Measurements from ENCODE around the gene PHLDB1. TPM values are rescaled to one million over a fixed set of nuclear protein-coding genes. Genes with fewer than 3 reads are reported as not detected.

PHLDB1 gene
- total and polyA plus RNA-seq, 2 of the 8 experiments (the other 6 are each of a cell fraction or from before 2014, with no cell fraction given) = 53.9 to 74.8 TPM

DNA sequence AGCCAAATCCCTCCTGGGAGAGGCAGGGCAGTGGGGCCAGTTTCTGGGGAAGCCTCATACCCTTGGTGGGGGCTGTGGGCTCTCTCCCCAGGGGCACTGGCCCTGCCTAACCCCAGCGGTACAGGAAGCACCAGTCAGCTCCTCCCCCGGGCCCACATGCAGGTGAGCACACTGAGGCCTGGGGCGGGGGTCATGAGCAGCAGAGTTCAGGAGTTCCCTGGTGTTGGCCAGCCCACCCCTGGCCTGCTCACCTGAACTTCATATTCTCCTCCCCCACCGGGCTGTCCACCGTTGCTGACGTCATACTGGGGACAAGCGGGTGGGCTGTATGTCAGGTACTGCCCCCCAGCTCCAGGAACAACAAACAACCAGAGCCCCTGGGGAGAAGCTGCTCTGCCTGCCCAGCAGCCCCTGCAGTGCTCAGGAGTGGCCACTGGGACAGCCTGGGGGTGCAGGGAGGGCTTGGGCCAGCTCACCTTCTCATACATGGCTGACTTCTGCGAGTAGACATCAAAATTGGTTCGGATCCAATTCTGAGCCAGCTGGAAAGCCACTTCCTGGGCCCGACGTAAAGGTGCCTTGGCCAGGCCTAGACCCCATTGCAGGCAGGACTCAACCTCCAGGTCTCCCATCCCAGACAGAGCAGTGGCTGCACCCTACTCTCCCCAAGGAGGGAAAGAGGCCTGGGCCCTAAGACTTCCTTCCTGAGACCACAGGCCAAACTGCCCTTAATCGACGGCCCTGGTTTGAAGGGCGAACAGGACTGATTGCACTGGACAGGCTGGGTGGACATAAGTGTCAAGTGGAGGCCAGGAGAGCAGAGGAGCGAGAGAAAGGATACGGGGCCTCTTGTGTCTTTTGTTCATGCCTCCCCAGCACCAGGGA, 51.3 kb downstream of the PHLDB1 start:
- no peak overlapping the region for H2AK5ac ChIP-seq (ENCODE audit: low read depth, low read length)
- H3K4me1 ChIP-seq (replicated peaks in 1 of 4; ENCODE audit: control insufficient read depth in 3 of 4, insufficient read depth in 4 of 4, low read length in 3 of 4) = peaks cover 0 to 27% (median 22%) of the 10 kb centered on the region in 4 experiments; a peak in 6 of 7 replicates
- no peak overlapping the region for H2BK120ac ChIP-seq (replicated peaks; ENCODE audit: low read depth, low read length)
- FAIRE-seq (no peak), DNase-seq (ENCODE audit: low read depth in 1 of 2, low spot score in 2 of 2) (no peak)
- H3K79me2 ChIP-seq (ENCODE audit: control insufficient read depth in 1 of 2, insufficient read depth in 2 of 2, low read length in 2 of 2) = no peaks in the 10 kb centered on the region
- no peak overlapping the region for H4K91ac ChIP-seq (replicated peaks; ENCODE audit: insufficient read length, low read length)
- H3K27ac ChIP-seq (ENCODE audit: low read depth, low read length) = 0 out of 2 replicates have a peak overlapping the region, but pooled peaks have one; percentile 12
- no peak overlapping the region for H4K8ac ChIP-seq (ENCODE audit: extremely low read depth, insufficient read depth, low read length)
- no peaks in the 10 kb centered on the region for H3K79me1 ChIP-seq (ENCODE audit: low read depth, low read length)
- no peaks in the 10 kb centered on the region for H3K27me3 ChIP-seq (replicated peaks in 1 of 4; ENCODE audit: control insufficient read depth in 3 of 4, extremely low read depth in 1 of 4, insufficient read depth in 3 of 4, low read length in 3 of 4)
- H3K23me2 ChIP-seq (ENCODE audit: low read depth, low read length) = no peaks in the 10 kb centered on the region; the same call in 1 of the 2 replicates
- ChIA-PET CTCF (ENCODE audit: partially characterized antibody) (interaction anchor here (0.7 to 8.5 kb wide), 29 partner anchors 10 to 319 kb away, joined by 3 to 89 read pairs (median 5); partner anchors contain the start of gene PHLDB1), POLR2A (ENCODE audit: partially characterized antibody) (interaction anchor here (0.6 to 16.1 kb wide), 18 partner anchors 9 to 254 kb away, joined by 3 to 271 read pairs (median 4); partner anchors contain the start of genes DDX6 and PHLDB1)
- TF ChIP-seq CREB1 (IDR thresholded peaks at IDR 0.05) (peak; percentile 54; the same call in 1 of the 2 replicates), SP1 (IDR thresholded peaks at IDR 0.05; ENCODE audit: low read depth, low read length) (no peak), POLR2A (IDR thresholded peaks at IDR 0.05; ENCODE audit: control extremely low read depth in 1 of 2, low read depth in 2 of 2, low read length in 2 of 2) (0 out of 3 replicates have a peak, but pooled peaks of 1 of the 2 experiments have one; percentile 6), EZH2 (IDR thresholded peaks at IDR 0.05; ENCODE audit: low read depth, low read length, severe bottlenecking) (no peak)
- TF ChIP-seq, protein P1, sequence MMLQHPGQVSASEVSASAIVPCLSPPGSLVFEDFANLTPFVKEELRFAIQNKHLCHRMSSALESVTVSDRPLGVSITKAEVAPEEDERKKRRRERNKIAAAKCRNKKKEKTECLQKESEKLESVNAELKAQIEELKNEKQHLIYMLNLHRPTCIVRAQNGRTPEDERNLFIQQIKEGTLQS (IDR thresholded peaks at IDR 0.05; ENCODE audit: insufficient read depth, low read depth, low read length) = no peak
- TF ChIP-seq, protein P2, sequence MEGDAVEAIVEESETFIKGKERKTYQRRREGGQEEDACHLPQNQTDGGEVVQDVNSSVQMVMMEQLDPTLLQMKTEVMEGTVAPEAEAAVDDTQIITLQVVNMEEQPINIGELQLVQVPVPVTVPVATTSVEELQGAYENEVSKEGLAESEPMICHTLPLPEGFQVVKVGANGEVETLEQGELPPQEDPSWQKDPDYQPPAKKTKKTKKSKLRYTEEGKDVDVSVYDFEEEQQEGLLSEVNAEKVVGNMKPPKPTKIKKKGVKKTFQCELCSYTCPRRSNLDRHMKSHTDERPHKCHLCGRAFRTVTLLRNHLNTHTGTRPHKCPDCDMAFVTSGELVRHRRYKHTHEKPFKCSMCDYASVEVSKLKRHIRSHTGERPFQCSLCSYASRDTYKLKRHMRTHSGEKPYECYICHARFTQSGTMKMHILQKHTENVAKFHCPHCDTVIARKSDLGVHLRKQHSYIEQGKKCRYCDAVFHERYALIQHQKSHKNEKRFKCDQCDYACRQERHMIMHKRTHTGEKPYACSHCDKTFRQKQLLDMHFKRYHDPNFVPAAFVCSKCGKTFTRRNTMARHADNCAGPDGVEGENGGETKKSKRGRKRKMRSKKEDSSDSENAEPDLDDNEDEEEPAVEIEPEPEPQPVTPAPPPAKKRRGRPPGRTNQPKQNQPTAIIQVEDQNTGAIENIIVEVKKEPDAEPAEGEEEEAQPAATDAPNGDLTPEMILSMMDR (IDR thresholded peaks at IDR 0.05; ENCODE audit: control extremely low read depth in 1 of 3, insufficient read depth in 1 of 3, low read depth in 1 of 3, low read length in 3 of 3) = peak in 2 of 3 experiments; percentile 1 to 27; a peak in 2 of 4 replicates
- peaks cover 0 to 13% (median 7%) of the 10 kb centered on the region in 4 experiments; a peak in 5 of 8 replicates for H3K36me3 ChIP-seq (ENCODE audit: control insufficient read depth in 2 of 4, insufficient read depth in 4 of 4, low read length in 3 of 4)
- WGBS, 2 experiments (ENCODE audit: extremely low coverage in 1 of 2, insufficient coverage in 1 of 2, insufficient read length in 1 of 2, insufficient replicate concordance in 2 of 2, low coverage in 1 of 2, low lambda C conversion rate in 2 of 2, missing lambda C conversion rate in 1 of 2) = 79% methylated on average over 14 of the region's 16 CpGs; no CpG with 5 or more reads in 1 of the 2 experiments
- no peak overlapping the region for H3K14ac ChIP-seq (ENCODE audit: insufficient read length)
- H4K5ac ChIP-seq (ENCODE audit: insufficient read length, low read depth, low read length) = no peak overlapping the region
- H4K20me1 ChIP-seq (replicated peaks in 1 of 2; ENCODE audit: control insufficient read depth in 1 of 2, insufficient read depth in 2 of 2, low read length in 2 of 2) = peaks cover 2 to 6% of the 10 kb centered on the region in 2 experiments
- 0 out of 2 replicates have a peak overlapping the region, but pooled peaks have one; percentile 40 for H2BK15ac ChIP-seq (ENCODE audit: low read length)
- H2BK12ac ChIP-seq (ENCODE audit: low read depth, low read length) = no peak overlapping the region
- H2BK5ac ChIP-seq (ENCODE audit: low read depth, low read length) = peak overlapping the region; percentile 75
- no peak overlapping the region; a peak in 1 of 7 replicates for H3K9ac ChIP-seq (replicated peaks in 1 of 4; ENCODE audit: extremely low read depth in 1 of 4, low read depth in 3 of 4, low read length in 3 of 4)
- H3K23ac ChIP-seq (ENCODE audit: insufficient read length) = no peak overlapping the region
- H2BK20ac ChIP-seq (ENCODE audit: low read length) = no peak overlapping the region
- no peak overlapping the region for H3K4me3 ChIP-seq (ENCODE audit: extremely low read depth in 1 of 4, insufficient read depth in 2 of 4, low read depth in 3 of 4, low read length in 4 of 4)
- no peak overlapping the region for H3K4ac ChIP-seq (replicated peaks; ENCODE audit: insufficient read length, low read depth, low read length)
- H3K9me3 ChIP-seq (ENCODE audit: insufficient read depth in 2 of 2, low read depth in 1 of 2, low read length in 1 of 2) = no peaks in the 10 kb centered on the region
- H3K4me2 ChIP-seq (ENCODE audit: insufficient read depth in 1 of 2, low read depth in 2 of 2, low read length in 2 of 2) = peak overlapping the region in 1 of 2 experiments; percentile 38; a peak in 2 of 4 replicates
- H3K56ac ChIP-seq (replicated peaks; ENCODE audit: insufficient read length, low read depth, low read length) = no peak overlapping the region
- H2AFZ ChIP-seq (ENCODE audit: low read length) = no peak overlapping the region
- H3K18ac ChIP-seq (ENCODE audit: extremely low read depth, low read length) = no peak overlapping the region

Measured in H1 (cell line).